ENCODE data around the gene SH3BGRL.
A peak's percentile ranks its signal among the peaks of the same experiment; 100 is the strongest.
"Not testable (repeated sequence)": the region's sequence is repeated elsewhere in the genome, so short reads cannot be mapped to it uniquely, and the experiment has no call there.

SH3BGRL gene

GRCh38 chrX:81305240-81305639, 103.3 kb downstream of the SH3BGRL start:
- H3K4me3 ChIP-seq (ENCODE audit: low read length) = no peak overlapping the region
- no peak for TF ChIP-seq CTCF (conservative IDR thresholded peaks at IDR 0.05; ENCODE audit: low read depth, low read length)
- DNase-seq (ENCODE audit: low read depth) = no peak

- no peak overlapping the region for H3K4me3 ChIP-seq (ENCODE audit: low read length)
- no peak for DNase-seq (ENCODE audit: low read depth)
- TF ChIP-seq CTCF (conservative IDR thresholded peaks at IDR 0.05; ENCODE audit: low read depth, low read length) = no peak
Observed at GRCh38 chrX:81308086-81308829, 106.4 kb downstream of the SH3BGRL start.

GRCh38 chrX:81316163-81316562, 114.3 kb downstream of the SH3BGRL start:
- peak; percentile 3 for DNase-seq (ENCODE audit: low read depth)

GRCh38 chrX:81331653-81332052, 129.8 kb downstream of the SH3BGRL start:
- not testable (repeated sequence) for H3K4me3 ChIP-seq (ENCODE audit: low read length); DNase-seq (ENCODE audit: low read depth)

More at GRCh38 chrX:81316163-81316562, 114.3 kb downstream of the SH3BGRL start:
- no peak overlapping the region for H3K4me3 ChIP-seq (ENCODE audit: low read length)
- TF ChIP-seq CTCF (conservative IDR thresholded peaks at IDR 0.05; ENCODE audit: low read depth, low read length) = no peak

GRCh38 chrX:81336455-81337152, 134.7 kb downstream of the SH3BGRL start:
- TF ChIP-seq CTCF (conservative IDR thresholded peaks at IDR 0.05; ENCODE audit: low read depth, low read length) = no peak
- no peak for DNase-seq (ENCODE audit: low read depth)
- no peak overlapping the region for H3K4me3 ChIP-seq (ENCODE audit: low read length)

GRCh38 chrX:81337805-81338204, 135.9 kb downstream of the SH3BGRL start:
- no peak for DNase-seq (ENCODE audit: low read depth)
- no peak overlapping the region for H3K4me3 ChIP-seq (ENCODE audit: low read length)
- no peak for TF ChIP-seq CTCF (conservative IDR thresholded peaks at IDR 0.05; ENCODE audit: low read depth, low read length)

- no peak overlapping the region for H3K4me3 ChIP-seq (ENCODE audit: low read length)
- DNase-seq (ENCODE audit: low read depth) = no peak
- TF ChIP-seq CTCF (conservative IDR thresholded peaks at IDR 0.05; ENCODE audit: low read depth, low read length) = no peak
Observed at GRCh38 chrX:81338924-81339323, 137.0 kb downstream of the SH3BGRL start.

GRCh38 chrX:81345296-81345695, 143.4 kb downstream of the SH3BGRL start:
- DNase-seq (ENCODE audit: low read depth); H3K4me3 ChIP-seq (ENCODE audit: low read length): not testable (repeated sequence)

All from retinal pigment epithelial cell (primary cell).